Fibroblast of villous mesenchyme (primary cell): ENCODE data around the gene FYN. TPM values are rescaled to one million over a fixed set of nuclear protein-coding genes. Genes with fewer than 3 reads are reported as not detected.
A peak's percentile ranks its signal among the peaks of the same experiment; 100 is the strongest.
"Not testable (repeated sequence)": the region's sequence is repeated elsewhere in the genome, so short reads cannot be mapped to it uniquely, and the experiment has no call there.

ENCODE experiments used
- DNase-seq: peaks from one replicate; pipeline ENCODE4 v3.0.0-alpha.2; 2010; ENCODE audit warnings: low read depth
- H3K4me3 ChIP-seq: 2 replicates; pipeline ENCODE4 v1.5.1; 2011; ENCODE audit warnings: low read depth, mild to moderate bottlenecking, low read length
- CTCF ChIP-seq: IDR thresholded peaks from 2 replicates; pipeline ENCODE4 v1.5.1; 2012; ENCODE audit warnings: low read depth, mild to moderate bottlenecking, low read length; ENCODE audit not compliant: insufficient read depth
- total RNA-seq: library from RNA; depleted of rRNA; stranded (reverse); fragments of >200 nt; gene quantifications from 2 replicates; pipeline ENCODE4 v1.2.3, GENCODE V29; 2012

FYN gene
- total RNA-seq, 1 donor, result 26.8 TPM

GRCh38 chr6:111837641-111838500, 35.4 kb downstream of the FYN start:
- TF ChIP-seq CTCF, result no peak
- no peak overlapping the region for H3K4me3 ChIP-seq
- DNase-seq, result no peak

- no peak for DNase-seq
- no peak overlapping the region for H3K4me3 ChIP-seq
- TF ChIP-seq CTCF, result no peak
Observed at GRCh38 chr6:111837007-111837406, 36.2 kb downstream of the FYN start.

- DNase-seq, result no peak
- no peak for TF ChIP-seq CTCF
- H3K4me3 ChIP-seq, result no peak overlapping the region
Observed at GRCh38 chr6:111835807-111836206, 37.4 kb downstream of the FYN start.

GRCh38 chr6:111835398-111835797, 37.9 kb downstream of the FYN start:
- H3K4me3 ChIP-seq, DNase-seq: not testable (repeated sequence)

- TF ChIP-seq CTCF, result no peak
- DNase-seq, result no peak
Observed at GRCh38 chr6:111834356-111834755, 38.9 kb downstream of the FYN start.

GRCh38 chr6:111832833-111833418, 40.3 kb downstream of the FYN start:
- no peak overlapping the region for H3K4me3 ChIP-seq
- no peak for TF ChIP-seq CTCF
- DNase-seq, result peak; percentile 53

More at GRCh38 chr6:111834356-111834755, 38.9 kb downstream of the FYN start:
- no peak overlapping the region for H3K4me3 ChIP-seq

GRCh38 chr6:111831408-111831807, 41.8 kb downstream of the FYN start:
- TF ChIP-seq CTCF, result no peak
- no peak overlapping the region for H3K4me3 ChIP-seq
- no peak for DNase-seq
